H1 (cell line): ENCODE results near the gene PLXNA4. TPM values are rescaled to one million over a fixed set of nuclear protein-coding genes. Genes with fewer than 3 reads are reported as not detected.

Experiments
- EGR1 ChIP-seq: IDR thresholded peaks from 2 replicates; pipeline ENCODE4 v1.6.1; 2011; ENCODE audit warnings: low read depth, low read length, borderline replicate concordance
- GTF2F1 ChIP-seq: IDR thresholded peaks from 2 replicates; pipeline ENCODE4 v1.6.1; 2012; ENCODE audit warnings: low read depth, low read length, improper control_type of control experiment, borderline replicate concordance
- polyA plus RNA-seq, 7 experiments: library from polyadenylated mRNA; depleted of rRNA in 3 of 7; stranded (reverse) in 5 of 7; unstranded in 2 of 7; fragments of >200 nt in 5 of 7; fragments of 200-250 nt in 2 of 7; gene quantifications; 1 replicate in 5 of 7; 2 replicates in 1 of 7; 4 replicates in 1 of 7; pipeline versions ENCODE4 v1.2.1 to v1.2.3, GENCODE V29; 2011 to 2013; ENCODE audit warnings: missing spikeins in 2 of 7, mixed read lengths in 2 of 7
- total RNA-seq: library from RNA; stranded (reverse); fragmentation: NEBNext Ultra II Directional; extraction: Animal tissue kit (Norgen Biotek cat#: 25700); gene quantifications from 2 replicates; pipeline ENCODE4 v1.2.1, GENCODE V29; 2021

PLXNA4 gene
- total and polyA plus RNA-seq, 2 of the 8 experiments (the other 6 are each of a cell fraction or from before 2014, with no cell fraction given) = 0.76 to 0.79 TPM

GRCh38 chr7:132317701-132318351 lies 258.4 kb downstream of the PLXNA4 start (continued):
- TF ChIP-seq GTF2F1 (no peak), EGR1 (no peak)
